MG63 (cell line): ENCODE results near the gene CTNNA2. TPM values are rescaled to one million over a fixed set of nuclear protein-coding genes. Genes with fewer than 3 reads are reported as not detected.

Source experiments
- DNase-seq: peaks from one replicate; pipeline ENCODE4 v3.0.0-alpha.2; 2020
- H3K27me3 ChIP-seq: fragments of 250-450 bp; sonication (Bioruptor Pico); 2 replicates; pipeline ENCODE4 v1.5.1; 2020; ENCODE audit warnings: mild to moderate bottlenecking, moderate library complexity
- H3K36me3 ChIP-seq: fragments of 250-450 bp; sonication (Bioruptor Pico); 2 replicates; pipeline ENCODE4 v1.5.1; 2020; ENCODE audit warnings: mild to moderate bottlenecking, moderate library complexity
- H3K4me3 ChIP-seq: fragments of 250-450 bp; sonication (Bioruptor Pico); 2 replicates; pipeline ENCODE4 v1.5.1; 2020; ENCODE audit warnings: mild to moderate bottlenecking, moderate library complexity
- H3K9me3 ChIP-seq: fragments of 250-450 bp; sonication (Bioruptor Pico); 2 replicates; pipeline ENCODE4 v1.5.1; 2020; ENCODE audit warnings: mild to moderate bottlenecking, moderate library complexity
- total RNA-seq: library from RNA; depleted of rRNA; stranded (reverse); fragments of >200 nt; shearing (Covaris generic); gene quantifications from 2 replicates; pipeline ENCODE4 v1.2.3, GENCODE V29; 2014; ENCODE audit warnings: low replicate concordance

CTNNA2 gene
- total RNA-seq, 1 experiment from 2014 or later: not detected

DNA sequence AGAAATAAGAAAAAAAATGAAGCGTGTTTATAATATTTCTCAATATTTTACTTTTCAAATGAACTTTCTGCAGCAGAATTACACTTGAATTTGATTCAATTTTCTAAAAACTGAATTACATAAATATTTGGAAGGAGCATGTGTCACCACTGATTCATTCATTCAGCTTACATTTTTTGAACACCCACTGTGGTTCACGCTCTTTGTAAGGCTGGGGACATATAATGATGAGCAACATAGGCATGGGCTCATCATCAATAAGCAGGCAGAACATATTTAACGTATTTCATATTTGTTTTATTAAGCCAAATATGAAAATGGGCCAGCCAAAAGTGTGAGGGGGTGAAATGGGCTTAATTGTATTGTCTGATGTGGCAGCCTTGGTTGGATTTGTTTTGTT lies 209.1 kb downstream of the CTNNA2 start:
- DNase-seq: peak; percentile 13
- no peak overlapping the region for H3K4me3 ChIP-seq
- H3K9me3 ChIP-seq: no peaks in the 10 kb centered on the region
- no peaks in the 10 kb centered on the region for H3K27me3 ChIP-seq
- no peaks in the 10 kb centered on the region for H3K36me3 ChIP-seq

DNA sequence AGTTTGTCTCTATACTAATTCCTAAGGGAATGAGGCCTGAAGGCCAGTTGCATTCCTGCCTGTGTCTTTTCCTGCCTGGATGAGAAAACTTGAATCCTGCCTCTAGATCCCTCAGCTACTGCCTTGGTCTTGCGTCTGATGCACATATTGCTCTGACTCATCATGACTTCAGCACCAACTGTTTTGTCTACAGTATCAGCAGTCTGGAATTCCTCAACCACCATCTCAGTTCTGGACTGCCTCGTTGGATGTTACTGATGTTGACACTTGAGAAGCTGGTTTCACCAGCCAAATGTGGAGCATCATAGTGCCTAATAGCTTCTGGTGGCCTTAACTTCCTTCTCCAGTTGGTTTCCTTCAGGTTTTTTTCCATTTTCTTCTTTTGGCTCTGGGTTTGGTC lies 211.0 kb downstream of the CTNNA2 start:
- Histone ChIP-seq H3K36me3 (no peaks in the 10 kb centered on the region), H3K9me3 (no peaks in the 10 kb centered on the region), H3K27me3 (no peaks in the 10 kb centered on the region), H3K4me3 (no peak overlapping the region)
- DNase-seq: peak; percentile 83

DNA sequence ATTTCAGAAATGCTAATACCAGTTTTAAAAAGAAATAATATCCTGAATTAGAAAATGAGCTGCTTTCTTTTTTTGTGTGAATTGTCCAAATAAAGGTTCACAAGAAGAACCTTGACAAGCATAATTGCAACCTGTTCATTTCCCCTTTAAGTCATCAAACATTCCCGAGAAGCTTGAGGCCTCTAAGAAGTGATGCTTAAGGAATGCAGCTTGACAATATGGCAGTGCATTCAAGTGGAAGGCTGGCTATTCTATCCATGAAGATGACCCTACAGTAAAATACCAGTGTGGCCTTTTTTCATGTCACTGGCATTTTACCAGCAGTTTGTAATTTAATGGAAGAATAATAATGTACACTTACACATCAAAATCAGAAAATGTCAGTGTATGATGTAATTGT lies 216.7 kb downstream of the CTNNA2 start:
- no peak for DNase-seq

DNA sequence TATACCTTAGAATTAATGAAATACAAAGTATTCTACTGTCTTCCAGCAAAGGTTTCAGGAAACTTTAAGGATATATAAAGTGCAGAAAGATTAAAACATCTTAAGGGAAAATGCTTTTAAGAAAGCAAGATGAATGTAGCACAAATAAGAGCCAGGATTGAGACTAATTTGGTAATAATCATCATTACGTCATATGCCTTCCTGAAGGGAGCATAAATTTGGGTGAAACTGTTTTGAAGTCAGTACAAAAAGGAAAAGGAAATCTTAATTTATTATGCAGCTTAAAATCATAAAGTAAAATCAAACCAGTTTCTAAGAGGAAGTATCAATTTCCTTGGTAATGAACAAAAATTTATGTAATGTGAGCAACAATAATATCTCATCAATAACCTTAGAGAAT lies 221.7 kb downstream of the CTNNA2 start:
- no peak for DNase-seq
- Histone ChIP-seq H3K9me3 (no peaks in the 10 kb centered on the region), H3K4me3 (no peak overlapping the region), H3K36me3 (no peaks in the 10 kb centered on the region), H3K27me3 (no peaks in the 10 kb centered on the region)

More for the DNA sequence above, 216.7 kb downstream of the CTNNA2 start:
- Histone ChIP-seq H3K9me3 (no peaks in the 10 kb centered on the region), H3K4me3 (no peak overlapping the region), H3K27me3 (no peaks in the 10 kb centered on the region), H3K36me3 (no peaks in the 10 kb centered on the region)

DNA sequence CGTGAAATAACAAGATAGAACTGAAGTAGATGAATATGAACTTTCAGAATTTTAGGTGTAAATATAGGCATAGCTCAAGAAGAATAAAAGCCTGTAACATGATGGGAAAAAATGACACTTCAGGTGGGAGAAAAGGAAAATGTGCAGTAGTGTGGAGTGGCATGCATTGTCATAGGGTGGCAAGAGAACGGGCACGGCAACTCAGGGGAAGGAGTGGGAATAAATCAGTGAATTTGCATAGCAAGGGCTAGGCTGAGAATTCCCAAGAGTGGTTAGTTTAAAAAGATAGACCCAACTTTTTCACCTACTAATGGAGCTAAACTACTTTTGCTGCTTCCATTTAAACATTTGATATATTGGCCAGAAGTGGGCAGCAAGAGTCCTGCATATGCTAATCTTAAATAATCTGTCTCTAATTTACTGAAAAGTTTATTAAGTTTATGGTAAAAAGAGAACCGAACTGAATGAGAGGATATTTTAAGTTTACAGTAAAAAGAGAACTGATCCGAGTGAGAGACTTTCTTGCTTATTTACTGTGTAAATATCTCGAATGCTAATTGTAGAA lies 228.1 kb downstream of the CTNNA2 start:
- DNase-seq: no peak
- H3K4me3 ChIP-seq: no peak overlapping the region

DNA sequence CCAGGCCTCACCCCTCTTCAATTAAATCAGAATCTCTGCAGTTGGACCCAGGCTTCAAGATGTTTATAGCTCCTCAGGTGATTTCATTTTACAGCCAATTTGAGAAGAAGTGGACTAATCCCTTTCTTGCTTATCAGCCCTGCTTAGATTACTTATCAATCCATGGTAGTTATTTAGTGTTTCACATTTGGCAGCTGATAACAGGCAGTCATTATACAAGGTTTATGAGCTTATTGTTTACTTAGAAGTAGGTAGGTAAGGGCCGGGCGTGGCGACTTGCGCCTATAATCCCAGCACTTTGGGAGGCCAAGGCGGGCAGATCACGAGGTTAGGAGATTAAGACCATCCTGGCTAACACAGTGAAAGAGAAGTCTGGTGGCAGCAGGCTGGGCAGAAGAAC lies 237.5 kb downstream of the CTNNA2 start:
- no peak overlapping the region for H3K4me3 ChIP-seq
- H3K36me3 ChIP-seq: no peaks in the 10 kb centered on the region
- DNase-seq: no peak
- no peaks in the 10 kb centered on the region for H3K9me3 ChIP-seq
- no peaks in the 10 kb centered on the region for H3K27me3 ChIP-seq

More for the DNA sequence above, 228.1 kb downstream of the CTNNA2 start:
- Histone ChIP-seq H3K9me3 (no peaks in the 10 kb centered on the region), H3K27me3 (no peaks in the 10 kb centered on the region), H3K36me3 (no peaks in the 10 kb centered on the region)

DNA sequence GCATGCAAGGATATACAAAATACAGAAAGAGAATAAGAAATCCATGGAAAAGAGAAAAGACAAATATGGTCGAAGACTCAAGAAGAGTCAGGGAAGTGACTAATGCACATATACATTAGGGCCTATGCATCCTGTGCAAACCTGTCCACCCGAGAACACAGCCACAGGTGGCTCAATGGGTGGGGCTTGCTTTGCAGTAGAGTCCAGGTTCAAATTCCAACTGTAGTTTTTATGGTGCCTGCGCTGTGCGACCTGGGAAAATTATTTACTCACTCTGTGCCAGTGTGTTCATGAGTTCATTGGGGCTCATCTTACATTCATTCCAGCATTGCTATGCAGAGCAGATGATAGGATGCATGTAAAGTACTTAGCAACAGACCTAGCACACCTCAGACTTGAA lies 244.7 kb downstream of the CTNNA2 start:
- Histone ChIP-seq H3K9me3 (no peaks in the 10 kb centered on the region), H3K27me3 (no peaks in the 10 kb centered on the region), H3K36me3 (no peaks in the 10 kb centered on the region), H3K4me3 (no peak overlapping the region)
- DNase-seq: no peak

DNA sequence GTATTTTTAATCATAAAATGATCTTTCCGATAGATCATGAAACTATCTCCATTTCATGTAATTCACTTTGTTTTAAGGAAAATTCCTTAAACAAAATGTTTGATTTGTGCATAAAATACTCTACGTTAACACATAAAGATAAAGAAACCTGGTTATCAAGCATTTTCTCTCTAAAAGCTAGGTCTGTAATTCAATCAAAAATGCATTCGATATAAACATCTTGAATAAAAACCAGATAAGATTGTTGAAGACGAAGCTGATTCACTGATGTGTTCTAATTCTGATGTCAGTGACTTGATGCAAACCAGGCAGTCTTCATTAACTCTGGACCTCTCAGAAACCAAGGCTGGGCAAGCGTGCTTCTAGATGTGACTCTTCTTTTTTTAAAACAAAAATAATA lies 245.2 kb downstream of the CTNNA2 start:
- Histone ChIP-seq H3K36me3 (no peaks in the 10 kb centered on the region), H3K9me3 (no peaks in the 10 kb centered on the region), H3K27me3 (no peaks in the 10 kb centered on the region), H3K4me3 (no peak overlapping the region)
- no peak for DNase-seq

DNA sequence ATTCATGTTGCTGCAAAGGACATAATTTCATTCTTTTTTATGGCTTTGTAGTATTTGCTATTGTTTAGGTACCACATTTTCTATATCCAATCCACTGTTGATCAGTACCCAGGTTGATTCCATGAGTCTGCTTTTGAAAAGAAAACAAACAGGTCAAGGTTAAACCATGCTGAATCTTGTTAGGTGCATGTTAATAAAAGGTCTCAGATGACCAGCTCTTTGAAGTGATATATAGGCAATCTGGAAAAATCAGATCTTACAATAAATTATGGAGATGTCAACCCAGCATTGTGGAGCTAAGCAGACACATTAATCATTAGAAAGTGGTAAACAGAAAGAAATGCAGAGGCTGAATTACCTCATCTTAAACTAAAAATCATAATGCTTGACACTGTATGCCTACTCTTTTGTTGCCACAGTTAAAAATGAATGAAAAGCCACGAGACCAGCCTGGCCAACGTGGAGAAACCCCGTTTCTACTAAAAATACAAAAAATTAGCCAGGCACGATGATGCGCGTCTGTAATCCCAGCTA lies 246.0 kb downstream of the CTNNA2 start:
- Histone ChIP-seq H3K27me3 (no peaks in the 10 kb centered on the region), H3K9me3 (no peaks in the 10 kb centered on the region), H3K4me3 (no peak overlapping the region), H3K36me3 (no peaks in the 10 kb centered on the region)
- no peak for DNase-seq

DNA sequence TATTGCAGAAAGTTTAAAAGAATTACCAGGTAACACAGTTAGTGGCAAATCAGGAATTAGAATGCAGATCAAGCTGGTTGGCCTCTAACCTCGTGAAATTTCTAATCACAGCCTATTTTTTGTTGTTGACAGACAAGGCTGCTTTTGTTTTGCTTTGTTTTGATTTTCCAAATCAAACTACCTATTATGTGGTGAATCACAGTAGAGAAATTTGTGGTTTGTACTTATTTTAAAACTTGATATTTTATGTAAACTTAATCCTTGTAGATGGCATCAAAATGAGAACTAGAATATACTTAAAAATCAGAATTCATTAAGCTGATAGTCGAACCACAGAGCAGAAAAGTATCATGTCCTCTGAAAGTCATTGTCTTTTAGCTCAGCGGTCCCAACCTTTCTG lies 258.1 kb downstream of the CTNNA2 start:
- Histone ChIP-seq H3K36me3 (no peaks in the 10 kb centered on the region), H3K27me3 (no peaks in the 10 kb centered on the region), H3K4me3 (no peak overlapping the region), H3K9me3 (no peaks in the 10 kb centered on the region)
- DNase-seq: no peak

DNA sequence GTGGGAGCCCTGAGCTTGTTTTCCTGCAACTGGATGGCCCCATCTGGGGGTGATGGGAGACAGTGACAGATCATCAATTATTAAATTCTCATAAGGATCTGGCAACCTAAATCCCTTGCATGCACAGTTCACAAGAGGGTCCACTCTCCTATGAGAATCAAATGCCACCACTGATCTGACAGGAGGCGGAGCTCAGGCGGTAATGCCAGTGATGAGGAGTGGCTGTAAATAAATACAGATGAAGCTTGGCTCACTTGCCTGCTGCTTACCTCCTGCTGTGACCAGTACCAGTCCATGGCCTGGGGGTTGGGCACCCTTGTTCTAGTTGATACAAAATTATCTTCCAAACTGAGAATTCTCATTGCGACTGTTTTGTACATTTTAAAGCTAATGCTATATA lies 258.6 kb downstream of the CTNNA2 start:
- no peaks in the 10 kb centered on the region for H3K27me3 ChIP-seq
- H3K9me3 ChIP-seq: no peaks in the 10 kb centered on the region
- no peaks in the 10 kb centered on the region for H3K36me3 ChIP-seq
- H3K4me3 ChIP-seq: no peak overlapping the region
- no peak for DNase-seq

DNA sequence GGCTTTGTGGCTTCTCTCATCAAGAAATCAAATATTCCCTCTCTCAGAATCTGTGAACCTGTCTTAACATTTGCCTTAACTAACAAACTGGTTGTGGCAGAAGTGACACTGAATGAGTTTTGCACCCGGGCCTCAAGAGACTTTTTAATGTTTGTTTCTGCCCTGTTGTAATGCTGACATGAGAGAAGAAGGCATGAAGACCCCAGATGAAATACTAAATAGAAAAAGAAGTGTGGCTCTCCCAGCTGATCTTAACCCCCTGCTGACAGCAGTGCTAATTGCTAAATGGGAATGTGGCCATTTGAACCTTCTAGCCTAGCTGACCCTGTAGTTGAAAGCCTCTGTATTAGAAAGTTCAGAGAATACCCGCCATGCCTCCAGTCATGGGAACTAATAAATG lies 261.2 kb downstream of the CTNNA2 start:
- H3K9me3 ChIP-seq: no peaks in the 10 kb centered on the region
- H3K27me3 ChIP-seq: no peaks in the 10 kb centered on the region
- no peak for DNase-seq
- no peak overlapping the region for H3K4me3 ChIP-seq
- no peaks in the 10 kb centered on the region for H3K36me3 ChIP-seq

DNA sequence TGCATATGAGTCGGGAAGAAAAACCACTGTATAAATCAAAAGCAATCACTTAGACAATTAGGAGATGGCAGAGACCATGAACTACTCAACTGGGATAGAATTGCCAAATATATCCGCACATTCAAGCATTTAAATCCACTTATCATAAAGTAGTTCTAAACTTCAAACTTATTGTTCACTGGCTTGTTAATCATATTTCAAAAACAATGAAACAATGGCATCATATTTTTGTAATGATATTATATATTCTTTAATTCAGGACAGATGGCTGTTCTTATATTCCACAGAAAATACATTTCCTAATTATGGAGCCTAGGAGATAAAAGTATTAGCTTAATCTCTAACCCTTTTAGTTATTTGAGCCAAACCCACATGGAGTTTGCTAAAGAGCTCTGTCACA lies 263.6 kb downstream of the CTNNA2 start:
- no peaks in the 10 kb centered on the region for H3K36me3 ChIP-seq
- DNase-seq: no peak
- H3K4me3 ChIP-seq: no peak overlapping the region
- no peaks in the 10 kb centered on the region for H3K27me3 ChIP-seq
- no peaks in the 10 kb centered on the region for H3K9me3 ChIP-seq

DNA sequence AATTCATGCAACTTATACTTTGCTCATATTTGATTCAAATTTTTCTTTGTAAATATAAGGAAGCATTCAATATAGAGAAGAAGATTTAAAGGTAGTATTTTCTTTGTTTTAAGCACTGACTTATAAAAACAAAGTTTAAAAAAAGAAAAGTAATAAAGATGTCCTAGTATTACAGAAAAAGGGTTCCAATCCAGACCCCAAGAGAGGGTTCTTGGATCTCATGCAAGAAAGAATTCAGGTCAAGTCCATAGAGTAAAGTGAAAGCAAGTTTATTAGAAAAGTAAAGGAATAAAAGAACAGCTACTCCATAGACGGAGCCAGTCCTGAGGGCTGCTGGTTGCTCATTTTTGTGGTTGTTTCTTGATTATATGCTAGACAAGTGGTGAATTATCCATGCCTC lies 267.9 kb downstream of the CTNNA2 start:
- no peak for DNase-seq
- H3K27me3 ChIP-seq: no peaks in the 10 kb centered on the region
- no peaks in the 10 kb centered on the region for H3K36me3 ChIP-seq

DNA sequence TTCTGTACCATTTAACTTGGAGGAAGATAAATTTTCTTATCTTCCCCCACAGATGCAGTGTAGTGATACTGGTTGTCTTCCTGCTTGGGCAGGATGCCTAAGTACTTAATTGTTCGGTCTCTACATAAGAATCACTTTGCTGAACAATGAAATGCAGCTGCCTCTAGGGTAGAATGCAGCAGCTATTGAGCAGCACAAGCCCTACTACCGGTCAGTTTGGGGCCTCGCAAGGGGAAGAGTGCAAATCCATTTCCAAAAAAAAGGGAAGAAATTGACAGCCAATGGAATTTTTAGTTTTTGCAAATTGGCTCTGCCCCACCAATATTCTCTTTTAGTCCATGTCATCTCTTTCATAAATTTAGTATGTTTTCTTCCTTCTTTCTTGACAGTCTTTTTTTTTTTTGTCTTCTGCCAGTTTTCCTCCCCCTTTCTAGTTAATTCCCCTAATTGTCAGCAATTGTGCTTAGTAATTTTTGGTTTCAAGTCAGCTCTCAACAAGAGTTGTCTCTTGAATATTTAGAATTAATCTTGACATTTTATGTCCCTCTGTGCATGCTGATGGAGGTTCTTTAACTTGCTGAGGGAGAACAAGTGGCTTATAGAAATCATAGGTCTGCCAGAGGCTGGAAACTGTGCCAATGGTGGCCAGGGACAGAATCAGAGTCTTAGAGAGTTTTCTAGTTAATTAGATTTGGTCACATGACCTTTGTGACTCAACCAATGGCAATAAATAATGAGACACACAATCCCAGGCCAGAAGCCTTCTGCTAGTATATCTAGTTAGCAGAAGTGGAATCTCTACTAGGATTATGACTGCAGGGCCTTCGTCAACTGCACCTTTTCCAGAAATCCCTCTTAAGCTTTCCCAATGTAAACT lies 270.0 kb downstream of the CTNNA2 start:
- DNase-seq: no peak
- no peaks in the 10 kb centered on the region for H3K27me3 ChIP-seq
- H3K9me3 ChIP-seq: no peaks in the 10 kb centered on the region
- H3K4me3 ChIP-seq: no peak overlapping the region
- H3K36me3 ChIP-seq: no peaks in the 10 kb centered on the region

More for the DNA sequence above, 267.9 kb downstream of the CTNNA2 start:
- Histone ChIP-seq H3K9me3 (no peaks in the 10 kb centered on the region), H3K4me3 (no peak overlapping the region)

DNA sequence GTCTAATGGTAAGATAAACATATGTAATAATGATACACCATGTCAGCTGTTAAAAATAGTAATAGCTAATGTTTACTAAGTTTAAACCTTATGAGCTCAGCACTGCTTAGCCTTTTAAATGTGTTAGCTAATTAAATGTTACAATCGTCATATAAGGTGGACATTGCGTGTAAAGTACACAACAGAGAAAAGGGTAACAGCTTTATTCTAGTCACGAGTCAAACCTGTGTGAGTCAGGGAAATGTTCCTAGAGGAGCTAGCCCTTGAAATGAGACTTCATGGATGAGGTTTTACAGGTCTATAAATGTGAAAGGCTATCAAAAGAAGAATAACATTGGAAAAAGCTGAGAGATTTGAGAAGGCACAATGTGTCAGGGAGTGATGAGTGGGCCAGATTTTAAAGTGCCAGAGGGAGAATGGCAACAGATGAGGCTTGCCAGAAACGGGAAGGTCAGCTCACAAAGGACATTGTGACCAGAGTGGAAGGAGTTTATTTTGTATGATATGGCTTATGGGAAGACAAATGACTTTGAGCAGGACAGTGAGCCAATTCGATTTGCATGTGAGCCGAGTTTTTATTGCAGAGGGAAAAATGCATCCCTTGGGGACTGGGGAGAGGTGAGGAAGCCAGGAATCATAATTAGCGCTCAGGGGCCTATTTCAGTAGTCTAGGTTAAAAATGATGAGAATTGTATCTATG lies 276.3 kb downstream of the CTNNA2 start:
- no peak overlapping the region for H3K4me3 ChIP-seq
- no peak for DNase-seq
- H3K27me3 ChIP-seq: no peaks in the 10 kb centered on the region
- H3K36me3 ChIP-seq: no peaks in the 10 kb centered on the region
- no peaks in the 10 kb centered on the region for H3K9me3 ChIP-seq

DNA sequence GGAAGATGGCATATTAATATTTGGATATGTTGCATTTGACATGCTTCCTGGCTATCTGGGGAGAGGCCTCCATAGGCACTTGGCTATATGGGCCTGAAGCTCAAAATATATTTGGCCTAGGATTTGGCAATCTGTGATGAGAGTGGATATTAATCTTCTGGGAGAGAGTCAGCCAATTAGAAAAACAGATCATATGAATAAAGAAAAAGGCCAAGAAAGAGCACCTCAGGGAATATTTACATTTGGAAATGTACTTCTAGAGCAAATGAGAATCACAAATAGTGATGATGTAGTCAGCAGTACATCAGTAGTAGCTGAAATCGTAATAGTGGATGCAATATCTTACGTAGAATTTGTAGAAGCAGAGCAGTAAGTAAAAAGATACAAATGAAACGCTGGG lies 277.0 kb downstream of the CTNNA2 start:
- Histone ChIP-seq H3K36me3 (no peaks in the 10 kb centered on the region), H3K9me3 (no peaks in the 10 kb centered on the region), H3K4me3 (no peak overlapping the region), H3K27me3 (no peaks in the 10 kb centered on the region)
- no peak for DNase-seq
